ENCODE results near the gene EEPD1. TPM values are rescaled to one million over a fixed set of nuclear protein-coding genes. Genes with fewer than 3 reads are reported as not detected.

The EEPD1 gene
- total and polyA plus RNA-seq, 2 donors (not counting 3 experiments of a cell fraction or from before 2014, with no cell fraction given): 0.40 to 0.42 TPM

GRCh38 chr7:36171503-36171902, 18.4 kb downstream of the EEPD1 start:
- H3K9me3 ChIP-seq (replicated peaks; ENCODE audit: control insufficient read depth, insufficient read depth, low read length): no peaks in the 10 kb centered on the region
- no peaks in the 10 kb centered on the region for H3K79me2 ChIP-seq (ENCODE audit: control insufficient read depth, insufficient read depth, low read length)
- no peaks in the 10 kb centered on the region for H4K20me1 ChIP-seq (replicated peaks; ENCODE audit: control insufficient read depth, extremely low read depth, insufficient read depth, low read length)
- H3K27me3 ChIP-seq (ENCODE audit: control insufficient read depth in 2 of 2, insufficient read depth in 2 of 2, low read length in 2 of 2): no peaks in the 10 kb centered on the region
- no peaks in the 10 kb centered on the region for H3K36me3 ChIP-seq (ENCODE audit: control insufficient read depth in 2 of 2, extremely low read depth in 1 of 2, insufficient read depth in 2 of 2, low read length in 2 of 2)
- H3K4me1 ChIP-seq (ENCODE audit: control insufficient read depth, extremely low read depth, insufficient read depth, low read length): no peaks in the 10 kb centered on the region
- H3K9ac ChIP-seq (replicated peaks; ENCODE audit: extremely low read depth, insufficient read depth, low read length): no peak overlapping the region
- BruUV-seq (replicated peaks): no TSS peak
- POLR2A ChIA-PET: no interaction called here
- CTCF ChIA-PET: no interaction called here
- FAIRE-seq (no peak), DNase-seq (ENCODE audit: low read depth, low spot score) (no peak)
- intact Hi-C loops (cut with micrococcal nuclease): no loop called here
- no peak overlapping the region for H3K4me3 ChIP-seq (replicated peaks in 1 of 3; ENCODE audit: insufficient read depth in 1 of 3, low read depth in 1 of 3, low read length in 3 of 3)
- TF ChIP-seq POLR2A (IDR thresholded peaks at IDR 0.05; ENCODE audit: low read depth, low read length) (no peak), FOS (IDR thresholded peaks at IDR 0.05; ENCODE audit: borderline replicate concordance, insufficient read depth, low read length) (no peak), EZH2 (IDR thresholded peaks at IDR 0.05; ENCODE audit: borderline replicate concordance, low read depth, low read length, severe bottlenecking) (no peak), JUN (IDR thresholded peaks at IDR 0.05; ENCODE audit: borderline replicate concordance, insufficient read depth, insufficient read length, low read depth) (no peak), MAX (IDR thresholded peaks at IDR 0.05; ENCODE audit: insufficient read depth, insufficient read length) (no peak), GATA2 (IDR thresholded peaks at IDR 0.05; ENCODE audit: insufficient read depth, insufficient read length, low read depth, low read length) (no peak), POLR2AphosphoS5 (IDR thresholded peaks at IDR 0.05; ENCODE audit: insufficient read depth, low read depth, low read length) (no peak), MYC (IDR thresholded peaks at IDR 0.05; ENCODE audit: low read depth, low read length) (no peak)
- TF ChIP-seq, protein P1, sequence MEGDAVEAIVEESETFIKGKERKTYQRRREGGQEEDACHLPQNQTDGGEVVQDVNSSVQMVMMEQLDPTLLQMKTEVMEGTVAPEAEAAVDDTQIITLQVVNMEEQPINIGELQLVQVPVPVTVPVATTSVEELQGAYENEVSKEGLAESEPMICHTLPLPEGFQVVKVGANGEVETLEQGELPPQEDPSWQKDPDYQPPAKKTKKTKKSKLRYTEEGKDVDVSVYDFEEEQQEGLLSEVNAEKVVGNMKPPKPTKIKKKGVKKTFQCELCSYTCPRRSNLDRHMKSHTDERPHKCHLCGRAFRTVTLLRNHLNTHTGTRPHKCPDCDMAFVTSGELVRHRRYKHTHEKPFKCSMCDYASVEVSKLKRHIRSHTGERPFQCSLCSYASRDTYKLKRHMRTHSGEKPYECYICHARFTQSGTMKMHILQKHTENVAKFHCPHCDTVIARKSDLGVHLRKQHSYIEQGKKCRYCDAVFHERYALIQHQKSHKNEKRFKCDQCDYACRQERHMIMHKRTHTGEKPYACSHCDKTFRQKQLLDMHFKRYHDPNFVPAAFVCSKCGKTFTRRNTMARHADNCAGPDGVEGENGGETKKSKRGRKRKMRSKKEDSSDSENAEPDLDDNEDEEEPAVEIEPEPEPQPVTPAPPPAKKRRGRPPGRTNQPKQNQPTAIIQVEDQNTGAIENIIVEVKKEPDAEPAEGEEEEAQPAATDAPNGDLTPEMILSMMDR (IDR thresholded peaks at IDR 0.05; ENCODE audit: extremely low read depth in 1 of 2, insufficient read depth in 1 of 2, low read depth in 1 of 2, low read length in 2 of 2): no peak
- no peaks in the 10 kb centered on the region for H3K9me1 ChIP-seq (replicated peaks; ENCODE audit: control insufficient read depth, extremely low read depth, insufficient read depth, low read length)
- H3K27ac ChIP-seq (ENCODE audit: insufficient read depth, low read depth, low read length): no peak overlapping the region
- dilution Hi-C loops (cut with MboI; ENCODE audit: extremely low pct_ligation_motif_present, low sequenced_read_pairs): no loop called here
- no peak overlapping the region for H2AFZ ChIP-seq (ENCODE audit: low read depth, low read length)
- no peak overlapping the region for H3K4me2 ChIP-seq (ENCODE audit: insufficient read depth, low read length)
